ENCODE measurements around the gene AGK.
"Not testable (repeated sequence)": the region's sequence is repeated elsewhere in the genome, so short reads cannot be mapped to it uniquely, and the experiment has no call there.

AGK gene

GRCh38 chr7:141551782-141552181 lies 572 bp downstream of the AGK start:
- no peak for DNase-seq (ENCODE audit: low read depth)

- no peak for DNase-seq (ENCODE audit: low read depth)
Measured at GRCh38 chr7:141557360-141557759, 6.2 kb downstream of the AGK start.

GRCh38 chr7:141557831-141558531 lies 6.8 kb downstream of the AGK start:
- DNase-seq (ENCODE audit: low read depth) = peak; percentile 83

- peak; percentile 80 for DNase-seq (ENCODE audit: low read depth)
Measured at GRCh38 chr7:141558544-141559183, 7.5 kb downstream of the AGK start.

- DNase-seq (ENCODE audit: low read depth) = no peak
Measured at GRCh38 chr7:141559961-141560360, 8.8 kb downstream of the AGK start.

GRCh38 chr7:141562036-141562435 lies 10.8 kb downstream of the AGK start:
- no peak for DNase-seq (ENCODE audit: low read depth)

GRCh38 chr7:141562543-141562942 lies 11.3 kb downstream of the AGK start:
- DNase-seq (ENCODE audit: low read depth) = no peak

- DNase-seq (ENCODE audit: low read depth) = peak; percentile 62
Measured at GRCh38 chr7:141562972-141563371, 11.8 kb downstream of the AGK start.

GRCh38 chr7:141563956-141564623 lies 12.9 kb downstream of the AGK start:
- DNase-seq (ENCODE audit: low read depth) = no peak

- DNase-seq (ENCODE audit: low read depth) = no peak
Measured at GRCh38 chr7:141567432-141567831, 16.2 kb downstream of the AGK start.

- no peak for DNase-seq (ENCODE audit: low read depth)
Measured at GRCh38 chr7:141568227-141568626, 17.0 kb downstream of the AGK start.

GRCh38 chr7:141571059-141571458 lies 19.8 kb downstream of the AGK start:
- DNase-seq (ENCODE audit: low read depth) = no peak

GRCh38 chr7:141572175-141572574 lies 21.0 kb downstream of the AGK start:
- no peak for DNase-seq (ENCODE audit: low read depth)

GRCh38 chr7:141573511-141573910 lies 22.3 kb downstream of the AGK start:
- no peak for DNase-seq (ENCODE audit: low read depth)

GRCh38 chr7:141575164-141575563 lies 24.0 kb downstream of the AGK start:
- DNase-seq (ENCODE audit: low read depth) = no peak

- peak; percentile 52 for DNase-seq (ENCODE audit: low read depth)
Measured at GRCh38 chr7:141575654-141576448, 24.6 kb downstream of the AGK start.

- DNase-seq (ENCODE audit: low read depth) = no peak
Measured at GRCh38 chr7:141577043-141577839, 26.0 kb downstream of the AGK start.

- not testable (repeated sequence) for DNase-seq (ENCODE audit: low read depth)
Measured at GRCh38 chr7:141579953-141580352, 28.7 kb downstream of the AGK start.

GRCh38 chr7:141582063-141582462 lies 30.9 kb downstream of the AGK start:
- DNase-seq (ENCODE audit: low read depth) = not testable (repeated sequence)

- no peak for DNase-seq (ENCODE audit: low read depth)
Measured at GRCh38 chr7:141584935-141585334, 33.7 kb downstream of the AGK start.

Data from iris pigment epithelial cell (primary cell).